Panc1 (cell line): ENCODE data around the gene RAB4B. TPM values are rescaled to one million over a fixed set of nuclear protein-coding genes. Genes with fewer than 3 reads are reported as not detected.

Experiments used
- ATAC-seq: fragments of 200-7000 bp; cut with Tn5 transposase; 2 replicates; pipeline ENCODE4 v1.9.1; 2020; ENCODE audit warnings: mild to moderate bottlenecking, moderate library complexity
- BruUV-seq: library from RNA; stranded (reverse); fragments of 400-500 nt; replicated peaks from 2 replicates; lab custom pipeline; 2021; lab: Mats Ljungman, UMichigan
- CTCF ChIA-PET: fragments of 300-600 bp; sonication (Branson Sonifier 250); formaldehyde crosslinking; loops from one replicate; lab custom pipeline; 2022; ENCODE audit warnings: antibody characterized with exemption; lab: Charles Lee
- POLR2A ChIA-PET: fragments of 300-600 bp; sonication (Branson Sonifier 250); formaldehyde crosslinking; loops from one replicate; lab custom pipeline; 2022; ENCODE audit warnings: antibody characterized with exemption; lab: Charles Lee
- DNase-seq: peaks from one replicate; pipeline ENCODE4 v3.0.0-alpha.2; 2010; ENCODE audit warnings: low read depth, low spot score
- H3K27ac ChIP-seq: 2 replicates; pipeline ENCODE4 v1.5.1; 2011; ENCODE audit warnings: mild to moderate bottlenecking, low read length, inconsistent platforms
- H3K27me3 ChIP-seq: fragments of 200-500 bp; sonication (Bioruptor generic); 2 replicates; pipeline ENCODE4 v1.6.0; 2014; ENCODE audit warnings: low read length, inconsistent platforms; ENCODE audit not compliant: control insufficient read depth, insufficient read depth
- H3K36me3 ChIP-seq: fragments of 200-500 bp; sonication (Bioruptor generic); 2 replicates; pipeline ENCODE4 v1.5.1; 2014; ENCODE audit warnings: inconsistent platforms, mild to moderate bottlenecking, low read length, moderate library complexity; ENCODE audit not compliant: control insufficient read depth, insufficient read depth
- H3K4me1 ChIP-seq: 2 replicates; pipeline ENCODE4 v1.5.1; 2011; ENCODE audit warnings: inconsistent platforms, mild to moderate bottlenecking, low read length, moderate library complexity; ENCODE audit not compliant: control insufficient read depth, insufficient read depth
- H3K4me3 ChIP-seq, 2 experiments: 2 replicates each; pipeline ENCODE4 v1.5.1; 2011 to 2012; ENCODE audit warnings: low read depth in 2 of 2, low read length in 2 of 2, mild to moderate bottlenecking in 2 of 2, inconsistent platforms in 1 of 2, moderate library complexity in 1 of 2
- H3K9me3 ChIP-seq: fragments of 200-500 bp; sonication (Bioruptor generic); 2 replicates; pipeline ENCODE4 v1.5.1; 2014; ENCODE audit warnings: low read depth, mild to moderate bottlenecking, inconsistent platforms, low read length, moderate library complexity; ENCODE audit not compliant: control insufficient read depth, insufficient read depth
- CTCF ChIP-seq: fragments of 450-650 bp; IDR thresholded peaks from 2 replicates; pipeline ENCODE4 v1.5.1; 2017; ENCODE audit warnings: mild to moderate bottlenecking
- POLR2AphosphoS5 ChIP-seq: IDR thresholded peaks from 2 replicates; pipeline ENCODE4 v1.6.1; 2012; ENCODE audit warnings: mild to moderate bottlenecking, low read depth, low read length, moderate library complexity
- REST ChIP-seq, 2 experiments: IDR thresholded peaks; 2 replicates each; pipeline ENCODE4 v1.6.1; 2011 to 2012; ENCODE audit warnings: low read depth in 2 of 2, control low read depth in 1 of 2, low read length in 1 of 2, mild to moderate bottlenecking in 1 of 2, moderate library complexity in 1 of 2; ENCODE audit not compliant: insufficient read depth in 1 of 2
- SIN3A ChIP-seq: IDR thresholded peaks from 2 replicates; pipeline ENCODE4 v1.6.1; 2012; ENCODE audit warnings: low read depth, mild to moderate bottlenecking, low read length, moderate library complexity, borderline replicate concordance; ENCODE audit not compliant: insufficient read depth
- TCF7L2 ChIP-seq: IDR thresholded peaks from 2 replicates; pipeline ENCODE4 v1.6.1; 2011; ENCODE audit warnings: mild to moderate bottlenecking, low read depth, low read length, inconsistent platforms
- in situ Hi-C: cut with HindIII; loops from 2 replicates; pipeline ENCODE4 v1.10.0; 2016; ENCODE audit warnings: low sequenced_read_pairs, low pct_unique_long_range_greater_than_20kb
- intact Hi-C: fragments of 100-400 bp; cut with micrococcal nuclease; formaldehyde crosslinking; loops from one replicate; pipeline ENCODE4 v1.10.0; 2022; ENCODE audit not compliant: unreplicated experiment
- total RNA-seq: library from RNA; stranded (reverse); gene quantifications from one replicate; pipeline ENCODE4 v1.2.1, GENCODE V29; 2021; ENCODE audit not compliant: unreplicated experiment

Gene RAB4B
- total RNA-seq, 1 experiment from 2014 or later = 24.8 TPM

GRCh38 chr19:40742477-40742876 is 35.6 kb upstream of the RAB4B start:
- BruUV-seq = no TSS peak
- H3K4me1 ChIP-seq = no peaks in the 10 kb centered on the region
- H3K36me3 ChIP-seq = no peaks in the 10 kb centered on the region
- no peak for DNase-seq
- H3K4me3 ChIP-seq = no peak overlapping the region
- POLR2A ChIA-PET = no interaction called here
- no peak for ATAC-seq
- no peak for TF ChIP-seq CTCF
- no peak for TF ChIP-seq POLR2AphosphoS5
- TF ChIP-seq SIN3A = no peak
- no peak for TF ChIP-seq REST (IDR thresholded peaks at IDR 0.05; ENCODE audit: insufficient read depth in 1 of 2, low read depth in 2 of 2, low read length in 1 of 2)
- TF ChIP-seq TCF7L2 = no peak
- H3K9me3 ChIP-seq = no peaks in the 10 kb centered on the region
- H3K27me3 ChIP-seq = no peaks in the 10 kb centered on the region
- CTCF ChIA-PET = no interaction called here
- no peak overlapping the region for H3K27ac ChIP-seq
- in situ Hi-C loops = no loop called here
- intact Hi-C loops = no loop called here

- H3K9me3 ChIP-seq = no peaks in the 10 kb centered on the region
- in situ Hi-C loops = no loop called here
- CTCF ChIA-PET = no interaction called here
These were observed 35.2 kb upstream of the RAB4B start for GRCh38 chr19:40742886-40743285.

More at GRCh38 chr19:40742886-40743285, 35.2 kb upstream of the RAB4B start:
- ATAC-seq (no peak), DNase-seq (no peak)
- POLR2A ChIA-PET = interaction anchor here (1.4 kb wide), 1 partner anchor 21 kb away, joined by 8 read pairs; no protein-coding TSS in a partner anchor
- Histone ChIP-seq H3K27ac (no peak overlapping the region), H3K36me3 (no peaks in the 10 kb centered on the region), H3K27me3 (no peaks in the 10 kb centered on the region), H3K4me3 (no peak overlapping the region), H3K4me1 (no peaks in the 10 kb centered on the region)
- BruUV-seq = no TSS peak
- intact Hi-C loops = no loop called here
- TF ChIP-seq POLR2AphosphoS5 (no peak), TCF7L2 (no peak), SIN3A (no peak), CTCF (no peak), REST (IDR thresholded peaks at IDR 0.05; ENCODE audit: insufficient read depth in 1 of 2, low read depth in 2 of 2, low read length in 1 of 2) (no peak)
